SJSA1 (cell line): ENCODE data around the gene SLC44A1. TPM values are rescaled to one million over a fixed set of nuclear protein-coding genes. Genes with fewer than 3 reads are reported as not detected.

Source experiments
- DNase-seq, 2 experiments: peaks; one replicate each; pipeline ENCODE4 v3.0.0-alpha.2; 2015 to 2020; ENCODE audit warnings: low spot score in 2 of 2, low read depth in 1 of 2
- H3K27ac ChIP-seq: fragments of 250-450 bp; sonication (Bioruptor Pico); 2 replicates; pipeline ENCODE4 v1.5.1; 2020; ENCODE audit warnings: mild to moderate bottlenecking, moderate library complexity
- H3K27me3 ChIP-seq: fragments of 250-450 bp; sonication (Bioruptor Pico); replicated peaks from 2 replicates; pipeline ENCODE4 v1.5.1; 2020; ENCODE audit warnings: mild to moderate bottlenecking, moderate library complexity
- H3K36me3 ChIP-seq: fragments of 250-450 bp; sonication (Bioruptor Pico); 2 replicates; pipeline ENCODE4 v1.5.1; 2020; ENCODE audit warnings: mild to moderate bottlenecking
- H3K4me1 ChIP-seq: fragments of 250-450 bp; sonication (Bioruptor Pico); replicated peaks from 2 replicates; pipeline ENCODE4 v1.6.1; 2021; ENCODE audit warnings: mild to moderate bottlenecking
- H3K4me3 ChIP-seq: fragments of 250-450 bp; sonication (Bioruptor Pico); 2 replicates; pipeline ENCODE4 v1.5.1; 2020; ENCODE audit warnings: mild to moderate bottlenecking
- H3K9me3 ChIP-seq: fragments of 250-450 bp; sonication (Bioruptor Pico); replicated peaks from 2 replicates; pipeline ENCODE4 v1.5.1; 2020; ENCODE audit warnings: mild to moderate bottlenecking
- total RNA-seq: library from RNA; depleted of rRNA; stranded (reverse); fragments of >200 nt; shearing (Covaris generic); gene quantifications from 2 replicates; pipeline ENCODE4 v1.2.3, GENCODE V29; 2014

The SLC44A1 gene
- total RNA-seq, 1 experiment from 2014 or later: 59.1 TPM

DNA sequence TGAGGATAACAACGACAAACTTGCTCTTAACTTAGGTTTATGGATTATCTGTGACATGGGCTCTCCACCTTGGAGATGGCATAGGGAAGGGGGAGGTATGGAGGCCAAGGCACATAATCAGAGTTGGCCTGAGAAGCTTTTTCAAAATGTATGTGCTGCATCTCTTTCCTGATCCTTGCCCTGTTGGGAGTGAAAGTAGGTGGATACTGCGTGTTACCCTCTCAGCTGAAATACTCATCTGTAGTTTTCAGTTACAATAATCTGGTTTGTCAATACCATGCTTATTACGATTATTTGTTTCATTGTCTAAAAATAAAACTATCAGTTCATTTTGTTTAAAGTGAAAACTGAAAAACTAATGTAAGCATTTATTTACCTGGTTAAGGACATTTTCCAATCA is 86.7 kb downstream of the SLC44A1 start:
- H3K4me1 ChIP-seq: no peaks in the 10 kb centered on the region
- no peak overlapping the region for H3K4me3 ChIP-seq

DNA sequence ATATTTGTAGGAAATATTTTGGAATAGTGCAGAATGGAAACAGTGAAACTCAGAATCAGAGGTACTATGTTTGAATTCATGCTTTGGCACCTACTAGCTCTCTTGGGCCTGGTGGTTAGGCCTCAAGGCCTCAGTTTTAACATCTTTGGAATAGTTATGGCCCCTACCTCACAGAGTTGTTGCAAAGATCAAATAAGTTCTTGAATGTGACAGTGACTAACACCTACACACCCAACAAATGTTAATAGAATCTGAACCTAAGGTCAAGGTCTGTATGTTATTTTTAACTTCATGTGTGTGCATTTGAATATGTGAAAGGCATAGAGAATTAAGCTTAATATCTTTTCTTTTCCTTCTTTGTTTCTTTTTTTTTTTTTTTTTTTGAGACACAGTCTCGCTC is 87.3 kb downstream of the SLC44A1 start:
- DNase-seq: no peak
- Histone ChIP-seq H3K9me3 (no peaks in the 10 kb centered on the region), H3K4me1 (no peaks in the 10 kb centered on the region), H3K27ac (no peak overlapping the region), H3K36me3 (peaks cover 3% of the 10 kb centered on the region; the same call in 1 of the 2 replicates), H3K27me3 (no peaks in the 10 kb centered on the region), H3K4me3 (no peak overlapping the region)

More for the DNA sequence above, 86.7 kb downstream of the SLC44A1 start:
- no peaks in the 10 kb centered on the region for H3K36me3 ChIP-seq
- no peaks in the 10 kb centered on the region for H3K27me3 ChIP-seq
- H3K9me3 ChIP-seq: no peaks in the 10 kb centered on the region
- DNase-seq: no peak
- no peak overlapping the region for H3K27ac ChIP-seq

DNA sequence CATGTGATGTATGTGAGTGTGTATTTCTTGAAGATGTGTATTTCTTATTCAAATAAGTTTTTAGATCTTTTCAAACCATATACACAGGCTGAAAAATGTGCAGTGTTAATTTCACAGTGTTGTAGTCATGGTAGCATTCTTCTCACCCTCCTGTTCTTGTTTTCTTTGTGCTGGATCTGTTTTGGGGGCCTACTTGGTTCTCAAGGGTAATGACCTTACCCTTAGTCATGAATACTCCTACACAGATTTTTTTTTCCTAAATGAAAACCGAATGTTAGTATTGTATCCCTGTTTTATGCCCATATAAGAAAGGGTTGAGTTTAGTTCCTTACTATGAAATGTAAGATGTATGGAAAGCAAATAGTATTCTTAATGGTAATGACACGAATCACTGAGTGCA is 88.0 kb downstream of the SLC44A1 start:
- H3K36me3 ChIP-seq: peaks cover 5% of the 10 kb centered on the region; the same call in 1 of the 2 replicates
- no peaks in the 10 kb centered on the region for H3K27me3 ChIP-seq

DNA sequence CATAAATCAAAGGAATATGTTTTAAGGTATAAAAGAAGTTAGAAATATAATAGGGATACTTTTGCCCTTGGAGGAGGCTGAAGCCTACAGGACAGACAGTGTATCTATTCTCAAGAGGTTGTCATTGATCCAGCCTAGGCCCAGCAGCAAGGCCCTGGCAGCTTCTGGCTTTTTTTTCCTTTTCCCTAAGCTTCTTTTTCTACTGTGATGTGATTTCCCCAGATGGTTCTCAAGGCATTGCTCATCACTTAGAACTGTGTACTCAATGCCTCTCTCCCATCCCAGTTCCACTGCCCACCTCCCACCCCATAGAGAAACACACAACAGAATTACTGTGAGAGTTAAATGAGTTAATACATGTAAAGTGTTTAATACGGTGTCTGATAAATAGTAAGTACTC is 88.6 kb downstream of the SLC44A1 start:
- Histone ChIP-seq H3K27ac (no peak overlapping the region), H3K9me3 (no peaks in the 10 kb centered on the region), H3K4me1 (no peaks in the 10 kb centered on the region), H3K4me3 (no peak overlapping the region), H3K27me3 (no peaks in the 10 kb centered on the region), H3K36me3 (peaks cover 5% of the 10 kb centered on the region; the same call in 1 of the 2 replicates)
- DNase-seq: no peak

More for the DNA sequence above, 88.0 kb downstream of the SLC44A1 start:
- Histone ChIP-seq H3K27ac (no peak overlapping the region), H3K9me3 (no peaks in the 10 kb centered on the region), H3K4me3 (no peak overlapping the region), H3K4me1 (no peaks in the 10 kb centered on the region)
- DNase-seq: no peak

DNA sequence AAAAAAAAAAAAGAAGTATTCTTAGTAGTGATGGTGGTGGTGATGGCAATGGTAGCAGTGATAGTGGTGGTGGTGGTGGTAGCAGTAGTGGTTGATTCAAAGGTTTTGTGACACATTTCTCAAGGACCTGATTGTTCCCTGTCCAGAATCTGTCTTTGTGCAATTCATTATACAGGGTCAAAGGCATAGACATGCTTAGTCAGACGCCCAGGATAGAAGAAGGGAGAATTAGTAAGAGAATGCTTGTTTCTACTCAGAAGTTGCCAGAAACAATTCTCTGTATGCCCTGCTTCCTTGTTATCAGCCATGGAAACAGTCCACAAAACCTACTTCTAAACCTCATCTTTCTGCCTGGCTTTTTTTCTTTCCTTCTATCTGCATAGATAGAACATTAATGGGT is 89.4 kb downstream of the SLC44A1 start:
- Histone ChIP-seq H3K36me3 (peaks cover 5% of the 10 kb centered on the region; the same call in 1 of the 2 replicates), H3K27me3 (no peaks in the 10 kb centered on the region), H3K9me3 (no peaks in the 10 kb centered on the region), H3K4me1 (no peaks in the 10 kb centered on the region), H3K27ac (no peak overlapping the region), H3K4me3 (no peak overlapping the region)
- no peak for DNase-seq

DNA sequence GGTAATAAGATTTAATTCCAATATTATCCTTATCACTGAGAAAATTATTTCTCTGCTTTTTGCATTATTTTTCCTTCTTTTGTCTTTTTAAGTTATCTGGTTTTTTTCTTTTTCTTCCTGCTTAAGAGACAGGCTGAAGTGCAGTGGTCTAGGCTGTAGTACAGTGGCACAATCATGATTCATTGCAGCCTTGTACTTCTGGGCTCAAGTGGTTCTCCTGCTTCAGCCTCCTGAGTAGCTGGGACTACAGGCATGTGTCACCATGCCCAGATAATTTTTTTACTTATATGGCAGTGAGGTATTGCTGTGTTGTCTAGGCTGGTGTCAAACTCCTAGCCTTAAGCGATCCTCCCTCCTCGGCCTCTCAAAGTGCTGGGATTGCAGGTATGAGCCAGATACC is 93.9 kb downstream of the SLC44A1 start:
- Histone ChIP-seq H3K9me3 (no peaks in the 10 kb centered on the region), H3K4me3 (no peak overlapping the region), H3K27me3 (no peaks in the 10 kb centered on the region), H3K36me3 (peaks cover 5% of the 10 kb centered on the region; the same call in 1 of the 2 replicates), H3K4me1 (no peaks in the 10 kb centered on the region; the same call in 1 of the 2 replicates), H3K27ac (no peak overlapping the region)
- no peak for DNase-seq

DNA sequence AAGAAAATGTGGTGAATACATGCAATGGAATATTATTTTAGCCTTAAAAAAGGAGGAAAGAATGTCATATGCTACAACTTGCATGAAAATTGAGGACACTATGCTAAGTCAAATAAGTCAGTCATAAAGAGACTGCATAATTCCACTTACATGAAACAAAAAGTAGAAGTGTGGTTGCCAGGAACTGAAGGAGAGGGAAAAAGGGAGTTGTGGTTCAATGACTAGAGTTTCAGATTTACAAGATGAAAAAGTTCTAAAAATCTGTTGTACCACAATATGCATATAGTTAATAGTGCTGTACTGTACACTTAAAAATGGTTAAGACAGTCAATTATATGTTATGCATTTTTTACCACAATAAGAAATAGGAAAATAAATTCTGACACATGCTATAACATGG is 95.4 kb downstream of the SLC44A1 start:
- Histone ChIP-seq H3K4me1 (no peaks in the 10 kb centered on the region; the same call in 1 of the 2 replicates), H3K36me3 (peaks cover 5% of the 10 kb centered on the region; the same call in 1 of the 2 replicates), H3K4me3 (no peak overlapping the region), H3K27ac (no peak overlapping the region), H3K27me3 (no peaks in the 10 kb centered on the region), H3K9me3 (no peaks in the 10 kb centered on the region)
- no peak for DNase-seq

DNA sequence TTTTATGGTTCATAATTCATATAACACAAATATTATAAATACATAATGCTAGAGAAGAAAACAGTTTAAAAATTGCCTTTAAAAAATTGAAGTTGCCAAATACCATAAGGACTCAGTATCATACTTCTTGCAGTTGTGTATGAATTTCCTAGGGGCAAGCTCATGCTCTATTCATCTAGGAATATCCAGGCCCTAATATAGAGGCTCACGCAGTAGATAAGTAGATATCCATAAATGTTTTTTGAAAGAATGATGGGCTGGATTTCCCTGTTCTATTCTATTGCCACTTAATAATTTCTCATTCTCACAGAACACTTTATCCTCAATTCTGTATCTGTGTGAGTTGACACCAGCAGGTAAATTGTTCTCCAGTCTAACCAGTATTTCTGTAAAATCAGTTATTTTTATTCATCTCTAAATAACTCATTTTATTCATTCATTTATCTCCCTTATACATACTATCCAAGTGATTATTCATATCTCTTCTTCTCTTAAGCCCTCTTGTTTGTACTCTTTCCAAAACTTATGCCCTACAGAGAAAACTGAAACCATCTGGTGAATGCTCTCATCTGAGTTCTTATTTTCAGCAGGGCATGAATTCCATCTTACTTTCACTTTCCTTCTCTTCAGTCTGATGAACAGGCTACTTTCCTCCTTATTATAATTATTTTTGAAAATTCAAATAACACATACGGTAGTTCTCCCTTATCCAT is 97.1 kb downstream of the SLC44A1 start:
- H3K4me3 ChIP-seq: no peak overlapping the region
- no peak overlapping the region; the same call in 1 of the 2 replicates for H3K27ac ChIP-seq
- no peaks in the 10 kb centered on the region; the same call in 1 of the 2 replicates for H3K4me1 ChIP-seq
- peaks cover 2% of the 10 kb centered on the region; the same call in 1 of the 2 replicates for H3K36me3 ChIP-seq
- no peak for DNase-seq
- no peaks in the 10 kb centered on the region for H3K27me3 ChIP-seq
- no peaks in the 10 kb centered on the region for H3K9me3 ChIP-seq

DNA sequence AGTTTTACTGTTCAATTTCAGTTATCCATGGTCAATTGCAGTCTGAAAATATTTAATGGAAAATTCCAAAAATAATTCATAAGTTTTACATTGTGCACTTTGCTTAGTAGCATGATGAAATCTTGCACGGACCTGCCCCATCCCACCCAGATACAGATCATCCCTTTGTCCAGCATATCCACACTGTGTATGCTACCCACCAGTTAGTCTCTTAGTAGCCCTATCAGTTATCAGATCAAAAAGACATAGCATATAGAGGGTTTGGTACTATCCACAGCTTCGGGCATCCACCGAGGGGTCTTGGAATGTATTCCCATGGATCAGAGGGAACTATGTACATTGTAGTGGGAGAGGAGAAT is 97.7 kb downstream of the SLC44A1 start:
- Histone ChIP-seq H3K4me3 (no peak overlapping the region), H3K27ac (no peak overlapping the region)
- DNase-seq: no peak

DNA sequence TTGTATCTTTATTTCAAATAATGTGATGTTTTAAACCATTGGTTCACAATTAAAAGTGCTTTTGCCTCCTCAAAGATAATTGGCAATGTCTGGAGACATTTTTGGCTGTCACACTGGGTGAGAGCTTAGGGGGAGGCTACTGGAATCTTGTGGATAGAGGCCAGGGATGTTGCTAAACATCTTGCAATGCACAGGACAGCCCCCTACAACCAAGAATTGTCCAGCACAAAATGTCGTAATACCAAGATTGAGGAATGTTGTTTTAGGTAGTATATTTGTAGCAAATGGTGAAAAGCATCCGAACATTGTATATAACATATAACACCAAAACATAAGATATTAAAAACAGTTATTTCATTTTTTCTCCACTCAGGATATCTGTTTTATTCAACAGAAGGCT is 99.8 kb downstream of the SLC44A1 start:
- Histone ChIP-seq H3K9me3 (no peaks in the 10 kb centered on the region), H3K36me3 (no peaks in the 10 kb centered on the region), H3K27ac (no peak overlapping the region), H3K27me3 (no peaks in the 10 kb centered on the region), H3K4me3 (no peak overlapping the region), H3K4me1 (no peaks in the 10 kb centered on the region; the same call in 1 of the 2 replicates)
- no peak for DNase-seq

More for the DNA sequence above, 97.7 kb downstream of the SLC44A1 start:
- H3K4me1 ChIP-seq: no peaks in the 10 kb centered on the region; the same call in 1 of the 2 replicates
- H3K36me3 ChIP-seq: no peaks in the 10 kb centered on the region; the same call in 1 of the 2 replicates
- no peaks in the 10 kb centered on the region for H3K27me3 ChIP-seq
- no peaks in the 10 kb centered on the region for H3K9me3 ChIP-seq

DNA sequence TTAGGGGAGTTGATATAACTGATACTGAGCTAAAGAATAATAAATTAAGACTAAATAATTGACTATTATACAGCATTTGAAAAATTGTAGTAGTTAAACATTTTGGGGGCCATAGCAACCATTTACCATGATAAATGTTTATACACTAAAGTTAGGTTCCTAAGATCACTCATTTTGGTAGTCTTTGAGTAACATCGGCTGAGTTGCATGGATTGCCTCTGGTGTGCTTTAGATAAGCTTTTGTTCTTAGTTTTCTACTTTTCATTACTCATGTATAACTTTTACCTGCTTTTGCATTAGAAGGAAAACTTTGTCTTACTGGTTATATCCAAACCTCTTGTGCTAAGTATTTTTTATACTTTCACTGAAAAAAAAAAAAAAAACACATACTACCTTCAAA is 101.2 kb downstream of the SLC44A1 start:
- no peaks in the 10 kb centered on the region for H3K27me3 ChIP-seq
- H3K27ac ChIP-seq: no peak overlapping the region
- H3K4me1 ChIP-seq: no peaks in the 10 kb centered on the region; the same call in 1 of the 2 replicates
- H3K36me3 ChIP-seq: peaks cover 2% of the 10 kb centered on the region; the same call in 1 of the 2 replicates
- H3K9me3 ChIP-seq: no peaks in the 10 kb centered on the region
- no peak for DNase-seq
- no peak overlapping the region for H3K4me3 ChIP-seq

DNA sequence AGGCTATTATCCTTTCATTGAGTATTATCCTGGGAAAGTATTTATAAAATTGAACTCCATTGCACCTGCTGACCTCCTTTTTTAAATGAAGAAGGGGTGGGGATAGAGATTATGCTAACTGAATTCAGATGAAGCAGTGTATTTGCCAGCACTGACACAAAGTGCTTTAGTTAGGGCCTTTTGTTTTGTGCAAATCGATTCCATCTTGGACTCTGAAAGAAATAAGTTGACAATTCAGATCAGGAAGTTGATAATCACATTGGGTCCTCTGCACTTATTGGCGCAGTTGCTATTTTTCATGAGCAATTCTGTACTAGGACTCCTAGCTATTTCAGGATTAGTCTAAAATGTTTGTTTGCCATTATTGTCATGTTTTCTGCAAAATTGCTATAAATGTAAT is 101.8 kb downstream of the SLC44A1 start:
- no peaks in the 10 kb centered on the region; the same call in 1 of the 2 replicates for H3K4me1 ChIP-seq
- H3K27me3 ChIP-seq: no peaks in the 10 kb centered on the region
- H3K36me3 ChIP-seq: peaks cover 4% of the 10 kb centered on the region; the same call in 1 of the 2 replicates
- no peaks in the 10 kb centered on the region for H3K9me3 ChIP-seq
- no peak for DNase-seq
- H3K4me3 ChIP-seq: no peak overlapping the region
- no peak overlapping the region for H3K27ac ChIP-seq

DNA sequence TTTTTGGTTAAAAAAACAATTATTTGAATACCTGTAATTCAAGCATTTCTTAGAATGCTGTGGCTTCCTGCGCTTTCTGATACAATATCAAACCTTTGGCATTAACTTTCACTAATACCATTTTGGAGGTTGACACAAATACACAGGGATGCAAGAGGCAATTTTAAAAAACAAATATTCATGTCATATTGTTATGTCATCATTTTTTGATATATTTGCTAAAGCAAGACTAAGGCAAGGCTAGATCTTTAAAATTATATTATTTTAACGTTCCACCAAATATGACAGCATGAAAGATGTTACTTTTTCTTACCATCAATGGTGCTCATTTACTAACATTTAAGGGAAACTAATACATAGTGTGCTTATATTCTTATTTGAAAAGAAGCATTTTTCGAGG is 110.0 kb downstream of the SLC44A1 start:
- Histone ChIP-seq H3K36me3 (peaks cover 4% of the 10 kb centered on the region; the same call in 1 of the 2 replicates), H3K4me3 (no peak overlapping the region), H3K4me1 (no peaks in the 10 kb centered on the region; the same call in 1 of the 2 replicates), H3K27me3 (no peaks in the 10 kb centered on the region), H3K27ac (no peak overlapping the region), H3K9me3 (no peaks in the 10 kb centered on the region)
- DNase-seq: no peak

DNA sequence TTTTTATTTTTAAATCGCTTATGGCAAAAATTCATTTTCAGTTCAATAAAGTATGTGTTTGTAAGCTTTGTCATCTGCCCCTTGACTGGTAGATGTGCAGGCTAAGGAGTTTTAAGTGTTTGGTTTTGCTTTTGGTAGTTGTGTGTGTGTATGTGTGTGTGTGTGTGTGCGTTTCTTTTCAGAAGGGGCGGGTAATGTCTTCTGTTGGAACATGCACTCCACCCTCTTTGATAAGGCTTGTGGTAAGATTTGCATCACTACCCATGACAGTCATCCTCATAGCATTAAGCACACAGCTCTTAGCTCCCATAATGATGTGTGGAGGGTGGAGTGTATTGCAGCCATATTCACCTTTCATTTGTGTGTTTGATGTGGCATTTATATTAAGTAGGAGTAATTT is 111.3 kb downstream of the SLC44A1 start:
- Histone ChIP-seq H3K27ac (no peak overlapping the region), H3K36me3 (peaks cover 5% of the 10 kb centered on the region), H3K4me3 (no peak overlapping the region), H3K9me3 (no peaks in the 10 kb centered on the region), H3K4me1 (peaks cover 12% of the 10 kb centered on the region), H3K27me3 (no peaks in the 10 kb centered on the region)
- DNase-seq: no peak
